NCI-H69 (cell line): ENCODE data around the gene VDAC1.
"Not testable (repeated sequence)": the region's sequence is repeated elsewhere in the genome, so short reads cannot be mapped to it uniquely, and the experiment has no call there.

Experiments used
- DNase-seq: peaks from one replicate; lab custom pipeline; 2025; lab: John Stamatoyannopoulos, UW

VDAC1 gene

GRCh38 chr5:133941456-133942196 is 63.1 kb downstream of the VDAC1 start:
- DNase-seq = no peak

GRCh38 chr5:133939668-133940067 is 65.1 kb downstream of the VDAC1 start:
- peak; percentile 23 for DNase-seq

- DNase-seq = peak; percentile 89
These were observed 65.8 kb downstream of the VDAC1 start for GRCh38 chr5:133938929-133939328.

GRCh38 chr5:133938039-133938821 is 66.5 kb downstream of the VDAC1 start:
- DNase-seq = peak; percentile 79

GRCh38 chr5:133937628-133938027 is 67.1 kb downstream of the VDAC1 start:
- DNase-seq = not testable (repeated sequence)

GRCh38 chr5:133936651-133937015 is 68.1 kb downstream of the VDAC1 start:
- peak; percentile 17 for DNase-seq

GRCh38 chr5:133935991-133936650 is 68.7 kb downstream of the VDAC1 start:
- not testable (repeated sequence) for DNase-seq

- DNase-seq = no peak
These were observed 69.2 kb downstream of the VDAC1 start for GRCh38 chr5:133935667-133935940.

- peak; percentile 96 for DNase-seq
These were observed 69.7 kb downstream of the VDAC1 start for GRCh38 chr5:133934822-133935666.

GRCh38 chr5:133934311-133934710 is 70.5 kb downstream of the VDAC1 start:
- peak; percentile 27 for DNase-seq

GRCh38 chr5:133933670-133934295 is 71.0 kb downstream of the VDAC1 start:
- DNase-seq = peak; percentile 37

- DNase-seq = peak; percentile 52
These were observed 71.6 kb downstream of the VDAC1 start for GRCh38 chr5:133933169-133933509.

- DNase-seq = peak; percentile 52
These were observed 72.2 kb downstream of the VDAC1 start for GRCh38 chr5:133932441-133933168.

- no peak for DNase-seq
These were observed 73.2 kb downstream of the VDAC1 start for GRCh38 chr5:133931546-133931945.

GRCh38 chr5:133930813-133931090 is 74.0 kb downstream of the VDAC1 start:
- DNase-seq = no peak

- DNase-seq = no peak
These were observed 74.5 kb downstream of the VDAC1 start for GRCh38 chr5:133930061-133930812.

GRCh38 chr5:133928587-133929393 is 76.0 kb downstream of the VDAC1 start:
- no peak for DNase-seq

- DNase-seq = no peak
These were observed 77.2 kb downstream of the VDAC1 start for GRCh38 chr5:133927300-133928180.
